HG02870 (cell line): ENCODE measurements around the gene LRP2.

Experiments used
- ATAC-seq: cut with Tn5 transposase; IDR thresholded peaks from one replicate; pipeline ENCODE4 v1.9.1; 2021; ENCODE audit warnings: mild to moderate bottlenecking, moderate library complexity; ENCODE audit not compliant: unreplicated experiment

The LRP2 gene

DNA sequence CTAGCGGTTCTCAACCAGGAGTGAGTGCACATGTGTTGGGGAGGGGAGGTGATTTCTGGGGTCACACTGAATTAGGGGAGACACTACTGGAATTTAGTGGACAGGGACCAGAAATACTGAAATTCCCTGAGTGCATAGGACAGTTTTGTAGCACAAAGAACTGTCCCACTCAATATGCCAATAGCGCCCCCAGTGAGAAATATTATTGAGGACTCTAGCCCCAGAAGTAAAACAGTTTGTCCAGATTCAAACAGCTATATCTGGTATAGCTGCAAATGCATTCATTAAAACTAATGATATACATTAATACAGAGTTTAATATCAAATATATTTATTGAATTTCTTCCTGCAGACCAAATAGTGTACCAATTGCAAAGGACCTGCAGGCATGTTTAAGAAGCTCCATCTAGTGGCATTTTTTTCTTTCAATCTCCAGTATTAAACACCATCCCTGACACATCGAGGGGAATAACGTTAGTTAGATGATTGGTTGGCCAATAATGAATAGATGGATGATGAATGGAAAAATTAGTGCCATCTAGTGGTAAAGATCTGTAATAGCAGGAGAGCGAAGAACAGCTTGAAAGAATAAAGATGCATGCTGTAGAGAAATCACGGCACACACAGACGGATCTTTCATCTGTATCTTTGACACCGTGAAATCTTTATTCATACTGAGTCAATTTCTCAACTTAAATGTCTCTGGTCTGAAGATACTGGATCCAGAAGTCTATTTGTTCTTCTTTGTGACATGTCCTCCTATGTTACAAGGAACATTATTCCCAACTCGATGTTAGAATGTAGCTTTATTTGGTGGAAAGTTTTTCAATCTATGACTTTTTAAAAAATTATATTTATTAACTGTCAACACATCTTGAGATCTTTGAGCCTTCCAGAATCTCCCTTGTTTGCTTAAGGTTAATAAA is 230.5 kb downstream of the LRP2 start:
- no peak for ATAC-seq

DNA sequence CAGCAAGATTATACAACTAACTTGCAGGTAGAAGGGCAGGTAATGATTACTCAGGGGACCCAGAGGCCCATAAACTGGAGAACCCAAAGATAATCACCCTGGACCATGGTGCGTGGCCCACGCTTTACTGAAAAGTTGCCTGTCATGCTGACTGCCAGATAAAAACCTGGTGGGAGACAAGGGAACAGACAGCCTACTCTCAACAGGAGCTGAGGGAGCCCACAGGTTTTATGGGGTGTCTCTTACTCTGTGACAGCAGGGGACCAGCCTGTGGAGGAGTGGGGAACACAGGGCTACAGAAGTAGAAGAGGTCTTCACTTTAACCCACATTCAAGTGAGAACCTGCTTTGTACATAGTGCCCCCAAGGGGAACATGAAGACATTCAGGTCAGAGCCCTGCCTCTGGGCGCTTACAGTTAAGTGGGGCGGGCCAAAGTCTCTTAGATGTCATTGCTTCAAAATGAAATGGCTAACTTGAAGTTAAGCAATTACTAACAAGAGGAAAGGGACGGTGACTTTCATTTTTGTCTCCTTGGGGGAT is 232.6 kb downstream of the LRP2 start:
- no peak for ATAC-seq

DNA sequence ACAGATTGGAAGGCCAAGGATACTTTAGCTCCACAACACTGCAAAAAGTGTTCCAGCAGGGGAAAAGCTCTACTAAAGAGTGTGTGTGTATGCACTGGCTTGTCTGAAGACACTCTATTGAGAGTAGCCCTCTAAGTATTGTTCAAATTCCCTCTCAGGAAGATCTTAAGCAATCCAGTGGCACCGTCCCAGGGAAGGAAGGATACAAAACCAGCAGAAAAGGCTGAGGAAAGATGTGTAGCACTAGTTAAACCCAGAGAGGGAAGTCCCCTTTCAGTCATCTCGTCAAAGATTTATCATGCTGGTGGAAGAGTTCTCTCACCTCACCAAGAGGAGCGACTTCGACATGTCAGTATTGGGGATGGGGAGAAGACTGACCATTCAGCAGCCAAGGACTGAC is 242.5 kb downstream of the LRP2 start:
- ATAC-seq: no peak

- ATAC-seq: no peak
Observed at GRCh38 chr2:169119123-169119760, 243.1 kb downstream of the LRP2 start.

- no peak for ATAC-seq
Observed at GRCh38 chr2:169118060-169118459, 244.3 kb downstream of the LRP2 start.

GRCh38 chr2:169116993-169117392 is 245.3 kb downstream of the LRP2 start:
- no peak for ATAC-seq

GRCh38 chr2:169116327-169116726 is 246.0 kb downstream of the LRP2 start:
- no peak for ATAC-seq

DNA sequence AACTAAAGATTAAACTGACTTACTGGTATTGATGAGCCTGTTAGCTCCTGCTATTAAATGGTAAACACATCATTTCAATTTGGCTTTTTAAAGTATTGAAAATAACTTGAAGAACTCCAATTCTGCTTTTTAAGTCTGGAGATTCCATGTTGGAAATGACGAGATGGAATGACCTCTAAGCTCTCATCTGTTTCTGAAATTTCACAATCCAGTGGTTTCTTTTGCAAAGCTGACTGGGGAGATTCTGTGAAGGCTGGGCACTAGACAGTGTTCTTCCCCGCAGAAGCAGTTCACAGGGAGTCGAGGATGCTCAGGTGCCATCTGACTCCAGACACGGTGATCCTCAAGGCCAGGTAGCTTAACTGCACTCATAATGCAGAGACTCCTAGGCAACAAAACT is 248.3 kb downstream of the LRP2 start:
- no peak for ATAC-seq

GRCh38 chr2:169112841-169113240 is 249.5 kb downstream of the LRP2 start:
- no peak for ATAC-seq

GRCh38 chr2:169110916-169111315 is 251.4 kb downstream of the LRP2 start:
- no peak for ATAC-seq

GRCh38 chr2:169110419-169110818 is 251.9 kb downstream of the LRP2 start:
- no peak for ATAC-seq

DNA sequence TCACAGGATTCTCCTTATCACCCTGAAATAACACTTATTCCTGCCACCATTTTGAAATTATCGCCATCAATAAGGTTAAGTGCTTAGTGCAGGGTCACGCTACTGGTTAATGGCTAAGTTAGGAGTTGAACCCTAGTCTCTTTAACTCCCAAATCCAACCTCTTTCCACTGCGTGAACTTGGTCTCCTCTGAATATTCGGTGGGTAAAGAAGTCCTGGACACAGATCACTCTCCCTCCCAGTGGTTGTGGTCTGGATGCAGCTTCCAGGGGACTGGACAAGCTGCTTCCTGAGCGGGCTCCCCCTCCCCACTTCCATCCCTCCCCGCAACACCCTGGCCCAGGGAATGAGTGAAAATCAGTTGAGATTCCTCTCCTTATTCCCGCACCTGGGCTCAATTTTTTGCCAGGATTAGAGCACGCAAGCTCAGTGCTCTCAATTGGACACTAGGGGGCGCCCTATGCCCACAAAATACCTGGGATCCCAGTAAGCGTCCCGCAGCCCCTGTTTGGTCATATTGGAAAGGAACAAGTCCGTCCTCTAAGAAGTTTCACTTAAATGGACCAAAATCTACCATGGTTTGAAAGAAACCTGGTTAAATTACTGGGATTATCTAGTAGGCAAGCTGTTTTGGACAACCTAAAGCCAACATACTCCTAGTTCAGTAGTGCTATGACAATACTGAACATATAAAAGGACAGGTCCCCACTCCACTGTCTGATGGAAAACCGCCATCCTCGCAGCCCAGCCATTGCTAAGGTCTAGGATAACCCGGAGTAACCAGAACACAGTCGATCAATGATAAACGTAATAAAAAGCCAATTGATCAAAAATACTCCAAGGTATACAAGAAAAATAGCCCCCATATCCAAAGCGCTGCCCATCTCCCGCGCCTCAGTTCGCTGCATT is 252.6 kb downstream of the LRP2 start:
- ATAC-seq: peak; percentile 55

DNA sequence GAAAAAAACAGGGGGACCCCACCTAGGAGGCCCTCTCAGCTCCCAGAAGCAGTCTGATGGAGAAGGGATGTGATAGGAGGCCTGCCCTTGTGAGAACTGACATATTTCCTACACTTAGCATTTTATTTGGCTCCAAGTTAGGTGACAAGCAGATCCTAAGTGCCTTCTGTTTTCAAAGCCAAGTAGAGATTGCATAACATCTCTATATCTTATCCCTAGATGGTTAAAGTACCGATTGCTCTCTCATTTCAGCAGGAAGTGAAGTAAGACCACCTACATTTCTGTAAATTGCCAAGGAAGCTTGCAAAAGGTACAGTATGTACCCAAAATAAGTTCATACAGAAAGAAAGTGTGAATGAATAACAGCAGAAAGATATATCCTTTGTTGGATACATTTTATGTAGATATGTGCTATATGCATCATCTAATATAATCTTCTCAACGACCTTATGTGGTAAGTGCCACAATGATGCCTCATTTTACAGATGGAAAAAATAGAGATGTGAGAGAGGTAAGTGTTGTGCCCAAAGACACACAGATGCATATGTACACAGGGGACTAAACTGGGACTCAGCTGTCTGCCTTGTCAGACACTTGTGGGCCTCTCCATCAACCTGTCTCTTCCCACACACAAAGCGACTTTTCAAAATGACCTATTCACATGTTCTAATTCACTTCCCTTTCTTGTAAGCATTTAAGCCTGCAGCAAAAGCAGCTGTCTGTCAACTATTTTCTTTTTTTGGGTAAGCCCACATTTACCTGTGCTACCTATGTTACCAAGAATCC is 254.0 kb downstream of the LRP2 start:
- no peak for ATAC-seq

GRCh38 chr2:169107645-169108044 is 254.7 kb downstream of the LRP2 start:
- ATAC-seq: peak; percentile 82

- ATAC-seq: no peak
Observed at GRCh38 chr2:169106563-169107545, 255.5 kb downstream of the LRP2 start.

DNA sequence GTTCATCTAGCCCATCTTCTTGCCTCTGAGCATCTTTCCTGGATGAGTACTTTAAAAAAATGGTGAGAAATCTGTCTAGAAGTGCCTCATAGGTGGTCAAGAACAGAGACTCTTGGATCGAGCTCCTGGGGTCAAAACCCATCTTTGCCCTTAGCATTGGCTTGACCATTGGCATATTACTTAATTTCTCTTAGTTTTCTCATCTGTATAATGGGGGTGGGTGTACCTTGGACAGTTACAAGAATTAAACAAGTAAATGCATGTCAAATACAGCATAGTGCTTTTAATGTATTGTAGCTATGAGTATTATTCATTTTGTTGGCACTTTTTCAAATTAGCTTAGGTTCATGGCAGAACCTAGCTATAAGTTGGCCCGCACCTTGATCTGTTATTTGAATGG is 256.2 kb downstream of the LRP2 start:
- no peak for ATAC-seq

DNA sequence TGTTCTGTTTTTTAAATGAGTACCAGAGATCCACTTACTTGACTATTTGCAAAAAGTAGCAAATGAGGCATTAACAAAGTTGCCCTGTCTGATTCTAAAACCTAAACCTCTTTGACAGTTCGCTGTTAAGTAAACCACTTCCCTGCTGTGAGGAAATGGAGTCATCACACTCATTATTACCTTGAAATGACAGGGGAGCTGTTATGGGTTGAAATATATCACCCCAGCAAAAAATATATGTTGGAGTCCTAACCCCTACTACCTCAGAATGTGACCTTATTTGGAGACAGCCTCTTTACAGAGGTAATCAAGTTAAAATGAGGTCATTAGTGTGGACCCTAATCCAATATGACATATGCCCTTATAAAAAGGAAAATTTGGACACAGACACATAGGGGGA is 256.9 kb downstream of the LRP2 start:
- no peak for ATAC-seq

- ATAC-seq: no peak
Observed at GRCh38 chr2:169104848-169105247, 257.5 kb downstream of the LRP2 start.

- no peak for ATAC-seq
Observed at GRCh38 chr2:169095621-169096105, 266.7 kb downstream of the LRP2 start.
